ACHN (cell line): ENCODE measurements around the gene BHLHE23.

ENCODE experiments used
- DNase-seq: peaks from one replicate; pipeline ENCODE4 v3.0.0-alpha.2; 2015
- in situ Hi-C: cut with HindIII; loops from 2 replicates; pipeline ENCODE4 v1.10.0; 2017; ENCODE audit warnings: low sequenced_read_pairs, low pct_ligation_motif_present, low pct_unique_long_range_greater_than_20kb

BHLHE23 gene

DNA sequence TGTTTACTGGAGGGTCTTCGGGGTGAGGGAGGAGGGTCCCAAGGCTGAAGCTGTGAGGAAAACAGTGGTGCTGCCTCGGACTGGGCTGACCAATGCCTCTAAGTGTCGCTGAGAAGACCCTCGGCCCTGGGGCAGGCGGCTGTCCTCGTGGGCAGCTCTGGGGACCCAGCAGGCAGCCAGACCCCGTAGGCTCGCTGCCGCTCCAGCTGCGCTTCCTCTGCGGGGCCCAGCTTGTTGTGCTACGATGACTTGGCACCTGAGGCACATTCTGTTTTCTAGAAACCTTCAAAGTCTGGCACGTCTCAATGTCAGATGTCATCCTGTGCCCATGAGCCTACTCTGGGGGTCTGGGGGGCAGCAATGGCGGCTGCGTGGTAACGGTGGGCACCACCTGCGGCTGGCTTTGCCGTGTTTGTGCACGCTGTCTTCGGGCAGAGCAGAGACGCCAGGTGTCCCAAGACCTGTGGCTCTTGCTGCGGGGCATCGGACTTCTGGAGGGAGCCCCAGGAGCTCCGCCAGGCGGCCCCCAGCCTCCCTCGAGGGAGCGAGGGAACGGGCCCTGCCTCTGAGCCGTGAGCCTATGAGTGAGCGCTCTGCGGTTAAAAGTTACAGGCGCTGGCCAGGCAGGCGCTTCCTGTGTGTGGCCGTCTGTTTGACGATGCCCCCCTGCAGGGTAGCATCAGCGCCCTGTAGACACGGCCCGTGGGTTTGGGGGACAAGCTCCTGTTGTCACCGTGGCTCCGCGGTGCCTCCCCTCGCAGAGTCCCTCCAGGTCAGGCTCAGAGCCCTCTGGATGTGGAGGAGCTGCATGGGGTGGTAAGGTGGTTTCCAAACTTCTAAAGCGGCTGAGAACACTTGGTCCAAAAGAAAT lies 47.4 kb downstream of the BHLHE23 start:
- no peak for DNase-seq
- in situ Hi-C loops: no loop called here

DNA sequence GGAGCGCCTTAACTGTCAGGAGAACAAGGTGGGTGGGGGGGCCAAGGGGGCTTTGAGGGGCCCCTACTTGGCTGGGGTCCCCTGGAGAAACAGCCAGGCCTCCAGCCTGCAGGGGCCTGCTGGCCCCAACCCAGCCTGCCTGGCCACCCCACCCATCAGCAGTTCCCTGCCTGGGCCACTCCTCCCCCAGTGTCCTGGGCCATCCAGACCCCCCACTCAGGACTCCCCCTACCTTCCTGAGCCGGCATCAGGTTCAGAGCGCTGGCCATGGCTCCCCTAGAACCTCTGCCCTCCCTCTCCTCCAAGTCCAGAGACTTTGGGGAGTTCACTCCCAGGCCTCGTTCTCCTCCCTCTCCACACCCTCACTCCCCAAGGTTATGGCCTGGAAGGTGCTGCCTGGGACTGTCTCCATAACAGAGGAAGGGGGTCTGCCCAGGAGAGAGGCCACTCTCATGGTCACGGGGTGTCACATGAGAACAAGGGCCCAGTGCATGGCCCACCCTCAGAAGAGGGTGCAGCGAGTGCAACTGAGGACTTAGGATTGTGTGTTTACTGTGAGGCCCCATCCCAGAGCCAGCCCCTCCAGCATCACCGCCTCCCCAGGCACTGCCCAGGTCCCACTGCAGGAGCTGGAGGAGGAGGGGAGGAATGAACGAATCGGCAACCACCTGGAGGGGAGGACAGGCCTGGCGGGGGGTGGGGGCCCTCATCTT lies 48.2 kb downstream of the BHLHE23 start:
- in situ Hi-C loops: no loop called here
- no peak for DNase-seq

DNA sequence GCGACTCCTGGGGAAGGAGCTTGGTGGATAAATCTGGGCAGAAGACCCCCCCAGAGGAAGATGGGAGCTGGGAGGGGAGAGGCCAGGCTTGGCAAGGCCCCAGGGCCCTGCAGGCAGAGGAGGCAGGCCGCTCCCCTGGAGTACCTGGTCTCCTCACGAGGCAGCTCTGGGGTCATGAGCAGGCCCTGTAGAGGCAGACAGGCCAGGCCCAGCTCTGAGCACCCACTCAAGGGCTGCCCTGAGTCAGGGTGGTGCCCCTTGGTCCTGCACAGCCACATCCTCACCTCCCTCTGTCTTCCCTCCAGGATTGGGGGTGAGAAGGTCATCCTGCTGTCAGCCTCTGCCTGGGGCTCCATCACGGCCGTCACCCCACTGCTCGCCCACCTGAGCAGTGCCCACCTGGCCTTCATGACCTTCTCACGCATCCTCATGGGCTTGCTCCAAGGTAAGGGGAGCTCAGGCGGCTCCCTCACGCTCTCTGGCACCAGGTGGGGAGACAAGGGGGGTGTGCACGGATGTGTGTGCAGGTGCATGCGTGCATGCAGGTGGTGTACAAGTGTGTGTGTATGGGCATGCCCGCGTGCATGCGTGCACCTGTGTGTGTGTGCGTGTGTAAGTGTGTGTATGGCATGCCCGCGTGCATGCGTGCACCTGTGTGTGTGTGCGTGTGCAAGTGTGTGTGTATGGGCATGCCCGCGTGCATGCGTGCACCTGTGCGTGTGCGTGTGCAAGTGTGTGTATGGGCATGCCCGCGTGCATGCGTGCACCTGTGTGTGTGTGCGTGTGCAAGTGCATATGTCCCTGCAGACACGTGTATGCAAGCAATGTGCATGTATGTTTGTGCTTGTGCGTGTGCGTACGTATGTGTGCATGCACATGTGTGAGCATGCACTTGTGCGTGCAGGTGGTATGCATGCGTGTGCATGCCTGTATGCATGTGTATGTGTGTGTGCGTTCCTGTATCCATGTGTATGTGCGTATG lies 49.3 kb downstream of the BHLHE23 start:
- in situ Hi-C loops: no loop called here
- DNase-seq: no peak

DNA sequence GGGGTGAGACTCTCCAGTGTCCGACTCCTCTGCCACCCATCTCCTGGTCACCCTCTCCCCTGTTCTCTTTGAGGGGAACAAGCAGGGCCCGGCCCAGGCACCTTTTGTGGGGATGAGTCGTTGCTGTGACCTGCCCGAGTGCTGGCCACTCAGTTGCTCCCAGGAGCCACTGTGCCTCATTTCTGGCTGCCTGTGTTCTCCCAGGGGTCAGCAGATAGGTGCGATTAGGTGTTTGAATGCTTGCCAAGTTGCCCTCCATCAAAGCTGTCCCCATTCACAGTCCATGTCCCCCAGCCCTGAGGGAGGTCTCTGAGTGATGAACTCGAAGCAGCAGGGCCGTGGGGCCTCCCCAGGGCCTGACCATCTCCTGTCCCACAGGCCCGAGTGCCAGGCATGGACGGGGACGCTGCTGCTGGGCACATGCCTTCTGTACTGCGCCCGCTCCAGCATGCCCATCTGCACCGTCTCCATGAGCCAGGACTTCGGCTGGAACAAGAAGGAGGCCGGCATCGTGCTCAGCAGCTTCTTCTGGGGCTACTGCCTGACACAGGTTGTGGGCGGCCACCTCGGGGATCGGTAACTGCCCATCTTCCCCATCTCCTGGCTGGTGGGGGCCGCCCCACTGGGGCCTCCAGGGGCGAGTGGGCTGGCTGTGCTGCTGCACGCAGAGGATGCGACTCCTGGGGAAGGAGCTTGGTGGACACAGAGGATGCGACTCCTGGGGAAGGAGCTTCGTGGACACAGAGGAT lies 50.2 kb downstream of the BHLHE23 start:
- no peak for DNase-seq
- in situ Hi-C loops: no loop called here
